GM12874 (cell line): ENCODE data around the gene STX10.

Source experiments
- TF ChIP-seq, protein P1 (sequence below): IDR thresholded peaks from 2 replicates; pipeline ENCODE4 v1.5.1; 2011; ENCODE audit warnings: low read depth, mild to moderate bottlenecking, control low read depth, low read length, moderate library complexity; ENCODE audit not compliant: insufficient read depth

Gene STX10

DNA sequence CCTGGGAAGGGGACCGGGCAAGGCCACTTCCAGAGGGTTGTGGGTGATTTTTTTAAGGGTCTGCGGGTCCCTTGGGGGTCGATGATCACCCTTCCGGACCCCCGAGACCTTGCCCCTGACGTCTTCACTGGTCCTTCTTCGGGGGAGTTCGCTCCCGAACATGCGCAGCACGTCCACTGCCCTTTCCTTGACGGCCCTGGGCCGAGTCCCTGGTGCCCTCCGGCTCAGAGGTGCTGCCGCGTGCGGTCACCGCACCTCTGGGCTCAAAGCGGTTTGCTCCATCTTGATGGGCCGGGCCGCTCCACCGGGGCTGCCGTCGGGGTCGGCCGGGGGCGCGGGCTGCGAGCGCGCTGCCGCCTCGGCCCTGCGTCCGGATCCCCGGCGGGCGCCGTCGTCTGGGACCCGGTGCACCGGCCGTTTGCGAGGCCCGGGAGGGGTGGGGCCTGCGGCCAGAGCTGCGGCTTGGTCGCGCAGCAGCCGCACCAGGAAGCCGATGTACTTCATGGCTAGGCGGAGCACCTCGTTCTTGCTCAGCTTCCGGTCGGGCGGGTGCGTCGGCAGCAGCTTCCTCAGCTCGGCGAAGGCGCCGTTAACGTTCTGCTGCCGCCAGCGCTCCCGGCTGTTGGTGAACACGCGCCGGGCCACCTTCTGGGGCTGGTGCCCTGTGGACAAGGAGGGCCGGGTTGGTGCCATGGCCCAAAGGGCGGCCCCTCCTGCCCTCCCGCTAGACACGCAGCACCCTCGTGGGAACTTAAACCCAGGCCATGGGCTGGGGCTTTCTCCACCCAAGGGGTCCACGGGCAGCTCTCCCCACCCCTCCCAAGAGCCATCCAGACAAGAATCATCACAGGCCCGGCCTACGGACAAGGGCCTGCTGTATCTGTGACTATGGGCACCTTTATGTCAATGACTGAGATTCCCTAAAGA is 50.8 kb downstream of the STX10 start:
- TF ChIP-seq, protein P1, sequence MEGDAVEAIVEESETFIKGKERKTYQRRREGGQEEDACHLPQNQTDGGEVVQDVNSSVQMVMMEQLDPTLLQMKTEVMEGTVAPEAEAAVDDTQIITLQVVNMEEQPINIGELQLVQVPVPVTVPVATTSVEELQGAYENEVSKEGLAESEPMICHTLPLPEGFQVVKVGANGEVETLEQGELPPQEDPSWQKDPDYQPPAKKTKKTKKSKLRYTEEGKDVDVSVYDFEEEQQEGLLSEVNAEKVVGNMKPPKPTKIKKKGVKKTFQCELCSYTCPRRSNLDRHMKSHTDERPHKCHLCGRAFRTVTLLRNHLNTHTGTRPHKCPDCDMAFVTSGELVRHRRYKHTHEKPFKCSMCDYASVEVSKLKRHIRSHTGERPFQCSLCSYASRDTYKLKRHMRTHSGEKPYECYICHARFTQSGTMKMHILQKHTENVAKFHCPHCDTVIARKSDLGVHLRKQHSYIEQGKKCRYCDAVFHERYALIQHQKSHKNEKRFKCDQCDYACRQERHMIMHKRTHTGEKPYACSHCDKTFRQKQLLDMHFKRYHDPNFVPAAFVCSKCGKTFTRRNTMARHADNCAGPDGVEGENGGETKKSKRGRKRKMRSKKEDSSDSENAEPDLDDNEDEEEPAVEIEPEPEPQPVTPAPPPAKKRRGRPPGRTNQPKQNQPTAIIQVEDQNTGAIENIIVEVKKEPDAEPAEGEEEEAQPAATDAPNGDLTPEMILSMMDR, result no peak

GRCh38 chr19:13098277-13099072 is 51.7 kb downstream of the STX10 start:
- TF ChIP-seq, protein P1, result no peak

- TF ChIP-seq, protein P1, result no peak
Measured at GRCh38 chr19:13097463-13098258, 52.5 kb downstream of the STX10 start.

DNA sequence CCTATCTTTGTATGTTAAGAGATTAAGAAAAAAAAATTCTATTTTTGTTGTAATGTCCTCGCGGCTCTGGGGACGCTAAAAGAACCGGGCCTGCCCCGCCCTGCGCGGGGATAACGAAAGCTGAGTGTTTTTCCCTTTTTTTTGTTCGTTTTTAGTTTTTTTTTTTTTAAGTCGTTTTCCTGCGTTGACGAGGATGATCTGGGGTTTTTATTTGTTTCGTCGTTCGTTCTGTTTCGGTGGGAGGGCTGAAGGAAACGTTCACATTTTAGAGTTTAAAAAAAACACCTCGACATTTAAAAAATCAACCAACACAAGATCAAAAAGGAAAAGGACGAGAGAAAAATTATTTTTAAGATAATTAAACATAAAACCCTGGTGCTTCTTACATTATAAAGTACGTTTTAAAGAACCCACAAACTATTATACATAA is 53.1 kb downstream of the STX10 start:
- TF ChIP-seq, protein P1, result no peak

GRCh38 chr19:13095934-13096927 is 53.9 kb downstream of the STX10 start:
- TF ChIP-seq, protein P1, result no peak

GRCh38 chr19:13095393-13095784 is 54.8 kb downstream of the STX10 start:
- TF ChIP-seq, protein P1, result no peak
